RWPE1 (cell line): Measurements from ENCODE around the gene LPO.

Experiments used
- CTCF ChIA-PET: fragments of 350-600 bp; sonication (Branson Sonifier 250); formaldehyde crosslinking; extraction: SDS; loops from one replicate; lab custom pipeline; 2021; lab: Yijun Ruan, JAX
- POLR2A ChIA-PET: fragments of 400-600 bp; formaldehyde crosslinking; extraction: SDS; loops from one replicate; lab custom pipeline; 2020; ENCODE audit warnings: antibody characterized with exemption; ENCODE audit not compliant: low non-redundant PET; lab: Yijun Ruan, JAX
- DNase-seq: peaks from one replicate; pipeline ENCODE4 v3.0.0; 2012; ENCODE audit warnings: low spot score
- H3K27ac ChIP-seq: fragments of 450-650 bp; 2 replicates; pipeline ENCODE4 v1.5.1; 2017
- TF ChIP-seq, protein P1 (sequence below): fragments of 450-650 bp; conservative IDR thresholded peaks from 2 replicates; pipeline ENCODE4 v1.5.1; 2017; ENCODE audit warnings: low read depth, mild to moderate bottlenecking

The LPO gene

DNA sequence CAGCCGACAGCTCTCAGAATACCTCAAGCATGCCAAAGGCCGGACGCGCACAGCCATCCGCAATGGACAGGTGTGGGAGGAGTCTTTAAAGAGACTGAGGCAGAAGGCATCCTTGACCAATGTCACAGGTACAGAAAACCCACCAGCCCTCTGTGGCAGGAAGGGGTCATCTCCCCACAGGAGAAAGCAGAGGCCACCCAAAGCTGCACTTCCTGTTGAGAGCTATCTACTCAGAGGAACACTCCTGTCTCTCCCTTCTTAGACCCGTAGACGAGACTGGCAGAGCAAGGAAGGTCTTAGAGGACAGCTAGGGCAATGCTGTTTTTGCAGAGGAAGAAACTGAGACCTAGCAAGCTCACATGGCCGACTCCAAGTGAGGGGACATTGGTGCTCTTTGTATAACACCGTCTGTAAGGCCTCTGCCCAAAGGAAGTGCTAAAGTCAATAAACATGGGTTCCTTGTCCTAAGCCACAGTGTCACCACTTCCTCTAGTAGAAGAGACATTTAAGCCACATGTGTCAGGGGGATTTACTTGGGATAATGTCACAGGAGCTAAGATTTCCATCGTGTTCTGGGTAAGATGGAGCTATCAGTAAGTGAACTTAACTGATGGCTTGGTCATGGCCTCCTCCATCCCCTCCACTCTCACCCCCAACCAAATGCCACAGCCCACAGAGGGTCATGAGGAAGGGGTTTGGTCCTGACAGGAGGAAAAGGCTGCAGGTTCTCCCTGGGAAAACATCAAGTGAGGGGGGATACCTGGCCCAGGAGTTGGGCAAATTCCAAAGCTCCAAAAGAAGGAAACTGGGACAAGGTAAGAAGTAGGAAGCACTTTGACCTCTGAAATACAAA, 9.4 kb downstream of the LPO start:
- DNase-seq = no peak
- H3K27ac ChIP-seq = no peak overlapping the region
- TF ChIP-seq, protein P1, sequence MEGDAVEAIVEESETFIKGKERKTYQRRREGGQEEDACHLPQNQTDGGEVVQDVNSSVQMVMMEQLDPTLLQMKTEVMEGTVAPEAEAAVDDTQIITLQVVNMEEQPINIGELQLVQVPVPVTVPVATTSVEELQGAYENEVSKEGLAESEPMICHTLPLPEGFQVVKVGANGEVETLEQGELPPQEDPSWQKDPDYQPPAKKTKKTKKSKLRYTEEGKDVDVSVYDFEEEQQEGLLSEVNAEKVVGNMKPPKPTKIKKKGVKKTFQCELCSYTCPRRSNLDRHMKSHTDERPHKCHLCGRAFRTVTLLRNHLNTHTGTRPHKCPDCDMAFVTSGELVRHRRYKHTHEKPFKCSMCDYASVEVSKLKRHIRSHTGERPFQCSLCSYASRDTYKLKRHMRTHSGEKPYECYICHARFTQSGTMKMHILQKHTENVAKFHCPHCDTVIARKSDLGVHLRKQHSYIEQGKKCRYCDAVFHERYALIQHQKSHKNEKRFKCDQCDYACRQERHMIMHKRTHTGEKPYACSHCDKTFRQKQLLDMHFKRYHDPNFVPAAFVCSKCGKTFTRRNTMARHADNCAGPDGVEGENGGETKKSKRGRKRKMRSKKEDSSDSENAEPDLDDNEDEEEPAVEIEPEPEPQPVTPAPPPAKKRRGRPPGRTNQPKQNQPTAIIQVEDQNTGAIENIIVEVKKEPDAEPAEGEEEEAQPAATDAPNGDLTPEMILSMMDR = no peak
- ChIA-PET CTCF (interaction anchor here (0.7 kb wide), 1 partner anchor 188 kb away, joined by 3 read pairs; no protein-coding TSS in a partner anchor), POLR2A (no interaction called here)

DNA sequence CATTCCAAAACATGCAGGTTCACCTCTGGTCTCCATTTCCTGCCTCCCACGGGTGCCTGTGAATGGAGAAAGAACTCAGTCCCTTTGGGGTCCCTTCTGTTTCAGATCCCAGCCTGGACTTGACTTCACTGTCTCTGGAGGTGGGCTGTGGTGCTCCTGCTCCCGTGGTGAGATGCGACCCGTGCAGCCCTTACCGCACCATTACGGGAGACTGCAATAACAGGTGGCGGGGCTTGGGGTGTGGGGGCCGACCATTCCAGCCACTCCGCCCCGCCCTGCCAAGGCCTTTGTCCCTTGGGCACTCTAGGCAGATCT, 10.5 kb downstream of the LPO start:
- POLR2A ChIA-PET = no interaction called here
- TF ChIP-seq, protein P1 = no peak

DNA sequence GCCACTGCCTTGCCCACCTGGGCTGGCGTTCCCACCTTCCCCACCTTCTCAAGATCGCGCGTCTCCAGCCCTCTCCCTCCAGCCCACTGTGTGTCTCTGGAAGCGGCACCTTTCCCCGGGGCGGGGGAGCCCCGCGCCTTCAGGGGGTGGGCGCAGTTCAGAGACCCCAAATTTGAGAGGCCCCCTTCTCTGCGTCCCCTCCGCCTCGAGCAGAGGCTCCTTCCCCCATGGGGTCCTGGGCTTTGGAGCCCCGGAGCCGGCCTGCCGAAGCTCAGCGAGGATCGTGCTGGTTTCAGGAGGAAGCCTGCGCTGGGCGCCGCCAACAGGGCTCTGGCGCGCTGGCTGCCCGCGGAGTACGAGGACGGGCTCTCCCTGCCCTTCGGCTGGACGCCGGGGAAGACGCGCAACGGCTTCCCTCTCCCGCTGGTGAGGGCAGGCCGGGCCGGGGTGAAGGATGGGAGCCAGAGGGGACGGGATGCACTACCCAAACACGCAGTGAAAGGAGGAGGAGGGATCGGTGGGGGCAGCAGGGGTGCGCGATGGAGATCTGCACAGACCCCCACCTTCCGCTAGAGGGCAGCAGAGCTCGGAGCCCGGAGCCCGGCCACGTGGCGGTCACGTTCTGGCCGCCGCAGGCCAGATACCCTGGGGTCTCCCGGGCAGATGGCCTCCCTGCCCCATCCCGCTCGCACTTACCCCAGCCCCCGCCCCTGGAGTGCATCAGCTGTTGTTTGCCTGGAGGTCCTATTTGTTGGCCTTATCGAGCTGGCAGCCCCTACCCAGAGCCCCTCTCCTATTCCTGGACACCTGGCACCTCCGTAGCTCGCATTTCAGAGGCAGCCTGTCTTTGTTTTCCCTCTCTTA, 11.1 kb downstream of the LPO start:
- CTCF ChIA-PET = interaction anchor here (0.5 to 1.4 kb wide), 28 partner anchors 9 to 1394 kb away, joined by 3 to 7 read pairs (median 4); partner anchors contain the start of genes LPO and MKS1
- peak; percentile 82 for DNase-seq
- POLR2A ChIA-PET = no interaction called here

More for the DNA sequence above, 10.5 kb downstream of the LPO start:
- DNase-seq = no peak
- no peak overlapping the region for H3K27ac ChIP-seq
- CTCF ChIA-PET = interaction anchor here (0.5 to 1.4 kb wide), 8 partner anchors 9 to 1393 kb away, joined by 3 to 7 read pairs (median 5); no protein-coding TSS in a partner anchor

DNA sequence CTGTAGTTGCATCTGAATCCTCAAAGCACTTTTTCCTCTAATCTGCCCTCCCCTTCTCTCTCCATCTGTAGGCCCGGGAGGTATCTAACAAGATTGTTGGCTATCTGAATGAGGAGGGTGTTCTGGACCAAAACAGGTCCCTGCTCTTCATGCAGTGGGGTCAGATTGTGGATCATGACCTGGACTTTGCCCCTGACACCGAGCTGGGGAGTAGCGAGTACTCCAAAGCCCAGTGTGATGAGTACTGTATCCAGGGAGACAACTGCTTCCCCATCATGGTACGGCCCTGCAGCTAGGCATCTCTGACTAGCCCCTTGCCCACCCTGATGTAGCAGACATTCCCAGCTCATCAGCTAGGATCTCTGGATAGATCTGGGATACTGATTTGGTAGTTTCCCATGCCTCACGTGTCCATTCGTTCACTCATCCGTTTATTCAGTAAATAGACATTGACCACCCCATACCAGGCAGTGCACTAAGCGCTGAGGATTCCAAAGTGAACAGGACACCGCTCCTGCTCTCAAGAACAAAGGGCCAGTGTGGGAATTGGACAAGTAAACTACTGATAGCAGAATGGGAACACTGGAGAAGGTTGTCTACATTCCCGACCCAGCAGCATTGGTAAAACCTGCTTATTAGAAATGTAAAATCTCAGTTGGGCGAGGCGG, 12.1 kb downstream of the LPO start:
- ChIA-PET POLR2A (no interaction called here), CTCF (interaction anchor here (0.5 to 1.4 kb wide), 20 partner anchors 8 to 351 kb away, joined by 3 to 7 read pairs (median 4); partner anchors contain the start of genes LPO and MKS1)
- TF ChIP-seq, protein P1 = no peak
- no peak for DNase-seq
- H3K27ac ChIP-seq = no peak overlapping the region

More for the DNA sequence above, 11.1 kb downstream of the LPO start:
- TF ChIP-seq, protein P1 = peak; percentile 97
- no peak overlapping the region for H3K27ac ChIP-seq

DNA sequence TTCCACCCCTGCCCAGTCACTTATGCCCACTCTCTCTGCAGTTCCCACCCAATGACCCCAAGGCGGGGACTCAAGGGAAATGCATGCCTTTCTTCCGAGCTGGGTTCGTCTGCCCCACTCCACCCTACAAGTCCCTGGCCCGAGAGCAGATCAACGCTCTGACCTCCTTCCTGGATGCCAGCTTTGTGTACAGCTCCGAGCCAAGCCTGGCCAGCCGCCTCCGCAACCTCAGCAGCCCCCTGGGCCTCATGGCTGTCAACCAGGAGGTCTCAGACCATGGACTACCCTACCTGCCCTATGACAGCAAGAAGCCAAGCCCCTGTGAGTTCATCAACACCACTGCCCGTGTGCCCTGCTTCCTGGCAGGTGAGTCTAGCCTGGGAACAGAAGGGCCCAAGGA, 13.8 kb downstream of the LPO start:
- TF ChIP-seq, protein P1 = no peak
- ChIA-PET POLR2A (no interaction called here), CTCF (interaction anchor here (0.6 kb wide), 2 partner anchors 8 to 179 kb away, joined by 3 to 5 read pairs; no protein-coding TSS in a partner anchor)
- H3K27ac ChIP-seq = no peak overlapping the region
- DNase-seq = no peak
